BE2C (cell line): ENCODE data around the gene TRMT61A.

Source experiments
- DNase-seq: peaks from one replicate; pipeline ENCODE4 v3.0.0-alpha.2; 2020
- H3K27me3 ChIP-seq: fragments of 250-450 bp; sonication (Bioruptor Pico); 2 replicates; pipeline ENCODE4 v1.5.1; 2020; ENCODE audit warnings: mild to moderate bottlenecking
- H3K36me3 ChIP-seq: fragments of 250-450 bp; sonication (Bioruptor Pico); 2 replicates; pipeline ENCODE4 v1.5.1; 2020; ENCODE audit warnings: mild to moderate bottlenecking
- H3K4me1 ChIP-seq: fragments of 250-450 bp; sonication (Bioruptor Pico); 2 replicates; pipeline ENCODE4 v1.5.1; 2020
- H3K4me3 ChIP-seq: 2 replicates; pipeline ENCODE4 v1.5.1; 2011; ENCODE audit warnings: low read depth, low read length
- H3K9me3 ChIP-seq: fragments of 250-450 bp; sonication (Bioruptor Pico); 2 replicates; pipeline ENCODE4 v1.5.1; 2020
- TF ChIP-seq, protein P1 (sequence below): IDR thresholded peaks from 2 replicates; pipeline ENCODE4 v1.5.1; 2012; ENCODE audit warnings: mild to moderate bottlenecking, low read depth, low read length

Gene TRMT61A

GRCh38 chr14:103500148-103500990 is 28.6 kb upstream of the TRMT61A start:
- peak; percentile 92 for DNase-seq
- Histone ChIP-seq H3K36me3 (peaks cover 69% of the 10 kb centered on the region), H3K4me1 (peaks cover 11% of the 10 kb centered on the region), H3K27me3 (no peaks in the 10 kb centered on the region), H3K9me3 (no peaks in the 10 kb centered on the region), H3K4me3 (no peak overlapping the region)
- TF ChIP-seq, protein P1, sequence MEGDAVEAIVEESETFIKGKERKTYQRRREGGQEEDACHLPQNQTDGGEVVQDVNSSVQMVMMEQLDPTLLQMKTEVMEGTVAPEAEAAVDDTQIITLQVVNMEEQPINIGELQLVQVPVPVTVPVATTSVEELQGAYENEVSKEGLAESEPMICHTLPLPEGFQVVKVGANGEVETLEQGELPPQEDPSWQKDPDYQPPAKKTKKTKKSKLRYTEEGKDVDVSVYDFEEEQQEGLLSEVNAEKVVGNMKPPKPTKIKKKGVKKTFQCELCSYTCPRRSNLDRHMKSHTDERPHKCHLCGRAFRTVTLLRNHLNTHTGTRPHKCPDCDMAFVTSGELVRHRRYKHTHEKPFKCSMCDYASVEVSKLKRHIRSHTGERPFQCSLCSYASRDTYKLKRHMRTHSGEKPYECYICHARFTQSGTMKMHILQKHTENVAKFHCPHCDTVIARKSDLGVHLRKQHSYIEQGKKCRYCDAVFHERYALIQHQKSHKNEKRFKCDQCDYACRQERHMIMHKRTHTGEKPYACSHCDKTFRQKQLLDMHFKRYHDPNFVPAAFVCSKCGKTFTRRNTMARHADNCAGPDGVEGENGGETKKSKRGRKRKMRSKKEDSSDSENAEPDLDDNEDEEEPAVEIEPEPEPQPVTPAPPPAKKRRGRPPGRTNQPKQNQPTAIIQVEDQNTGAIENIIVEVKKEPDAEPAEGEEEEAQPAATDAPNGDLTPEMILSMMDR = peak; percentile 99

DNA sequence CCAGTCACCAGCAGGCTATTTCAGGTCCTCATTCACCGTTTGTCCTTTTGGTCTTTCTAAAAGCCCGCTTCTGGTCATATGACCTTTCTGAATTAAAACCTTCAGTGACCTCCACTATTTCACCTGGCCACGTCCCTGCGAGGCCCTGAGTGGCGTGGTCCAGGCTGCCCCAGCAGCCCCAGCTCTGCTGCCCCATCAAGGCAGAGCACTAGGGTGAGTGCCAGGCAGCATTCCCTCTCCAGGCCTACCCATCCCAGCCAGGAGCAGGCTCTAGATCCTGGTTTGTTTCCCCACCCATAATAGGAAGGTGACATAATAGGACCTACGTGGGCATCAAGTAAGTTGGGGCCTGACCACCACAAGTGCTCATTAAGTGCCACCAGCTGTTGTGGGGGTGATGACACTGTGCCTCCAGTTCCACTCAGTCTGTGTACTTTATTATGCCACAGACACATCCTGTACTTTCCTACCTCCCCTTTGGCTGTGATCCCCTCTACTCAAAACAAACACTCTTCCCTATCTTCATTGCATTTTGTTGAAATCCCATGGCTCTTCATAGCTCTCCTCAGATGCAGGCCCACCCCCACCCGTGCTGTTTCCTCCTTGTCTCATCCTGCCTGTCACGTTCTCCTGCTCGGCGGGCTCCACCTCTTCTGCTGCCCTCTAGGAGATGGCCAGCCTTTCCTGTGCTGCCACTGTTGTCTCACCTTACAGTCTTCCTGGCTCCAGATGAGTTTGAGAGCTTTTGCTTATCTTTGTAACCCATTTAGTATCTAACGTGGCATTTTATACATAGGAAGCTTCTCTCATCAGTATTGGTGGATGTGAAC is 27.7 kb upstream of the TRMT61A start:
- DNase-seq = no peak
- Histone ChIP-seq H3K9me3 (no peaks in the 10 kb centered on the region), H3K27me3 (no peaks in the 10 kb centered on the region), H3K4me1 (peaks cover 11% of the 10 kb centered on the region), H3K4me3 (no peak overlapping the region), H3K36me3 (peaks cover 68% of the 10 kb centered on the region)
- TF ChIP-seq, protein P1 = no peak

DNA sequence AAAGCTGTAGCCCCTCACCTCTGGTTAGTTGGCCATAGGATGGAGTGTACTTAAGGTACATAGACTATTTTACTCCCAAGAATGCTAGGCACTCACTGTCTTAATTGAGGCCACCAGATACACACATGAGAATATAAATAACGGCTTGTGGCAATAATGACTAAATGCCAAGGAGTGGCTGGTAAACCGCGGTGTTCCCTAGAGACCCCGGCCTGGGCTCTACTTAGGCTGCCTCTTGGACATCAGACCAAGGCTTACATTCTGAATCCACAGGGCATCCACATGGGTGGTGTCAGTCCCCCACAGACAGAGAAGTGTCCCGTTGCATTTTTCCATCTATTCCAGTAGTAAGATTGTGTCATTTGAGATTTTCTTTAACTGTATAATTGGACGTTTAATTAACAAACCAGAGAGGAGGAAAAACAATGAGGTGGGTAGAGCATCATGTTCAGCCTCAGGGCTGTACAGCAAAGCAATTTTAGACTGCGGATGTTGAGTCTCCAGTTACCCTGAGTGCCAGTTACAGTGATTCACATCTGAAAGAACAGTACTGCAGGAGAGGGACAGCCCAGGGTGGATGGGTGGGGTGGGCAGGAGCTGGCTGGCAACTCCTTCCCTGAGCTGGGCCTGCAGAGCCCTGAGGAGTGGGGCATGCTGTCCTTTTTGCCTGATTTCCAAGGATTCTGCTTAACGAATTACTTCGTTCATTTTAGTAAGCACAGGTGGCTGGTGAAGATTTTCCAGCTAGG is 26.9 kb upstream of the TRMT61A start:
- no peak for DNase-seq
- Histone ChIP-seq H3K9me3 (no peaks in the 10 kb centered on the region), H3K36me3 (peaks cover 66% of the 10 kb centered on the region), H3K27me3 (no peaks in the 10 kb centered on the region), H3K4me1 (peaks cover 11% of the 10 kb centered on the region), H3K4me3 (no peak overlapping the region)
- TF ChIP-seq, protein P1 = no peak

DNA sequence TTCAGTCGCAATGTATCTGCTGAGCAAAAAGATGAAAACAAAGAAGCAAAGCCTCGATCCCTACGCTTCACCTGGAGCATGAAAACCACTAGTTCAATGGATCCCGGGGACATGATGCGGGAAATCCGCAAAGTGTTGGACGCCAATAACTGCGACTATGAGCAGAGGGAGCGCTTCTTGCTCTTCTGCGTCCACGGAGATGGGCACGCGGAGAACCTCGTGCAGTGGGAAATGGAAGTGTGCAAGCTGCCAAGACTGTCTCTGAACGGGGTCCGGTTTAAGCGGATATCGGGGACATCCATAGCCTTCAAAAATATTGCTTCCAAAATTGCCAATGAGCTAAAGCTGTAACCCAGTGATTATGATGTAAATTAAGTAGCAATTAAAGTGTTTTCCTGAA is 26.1 kb upstream of the TRMT61A start:
- Histone ChIP-seq H3K4me1 (peaks cover 11% of the 10 kb centered on the region), H3K4me3 (no peak overlapping the region), H3K9me3 (no peaks in the 10 kb centered on the region), H3K27me3 (no peaks in the 10 kb centered on the region), H3K36me3 (peaks cover 67% of the 10 kb centered on the region)
- TF ChIP-seq, protein P1 = no peak
- DNase-seq = no peak

GRCh38 chr14:103503296-103503695 is 25.7 kb upstream of the TRMT61A start:
- no peaks in the 10 kb centered on the region for H3K27me3 ChIP-seq
- DNase-seq = no peak
- TF ChIP-seq, protein P1 = no peak
- H3K4me3 ChIP-seq = no peak overlapping the region
- peaks cover 66% of the 10 kb centered on the region for H3K36me3 ChIP-seq
- H3K9me3 ChIP-seq = no peaks in the 10 kb centered on the region
- H3K4me1 ChIP-seq = peaks cover 11% of the 10 kb centered on the region
